ENCODE measurements around the gene BCAR3.
"Not testable (repeated sequence)": the region's sequence is repeated elsewhere in the genome, so short reads cannot be mapped to it uniquely, and the experiment has no call there.

Gene BCAR3

GRCh38 chr1:93661829-93662474, 19.7 kb downstream of the BCAR3 start:
- in situ Hi-C loops (cut with HindIII; ENCODE audit: low sequenced_read_pairs): loop anchor here (25.0 kb wide), 1 partner anchor 175 kb away; no protein-coding TSS in a partner anchor
- TF ChIP-seq CTCF (IDR thresholded peaks at IDR 0.05; ENCODE audit: low read depth, low read length, missing control alignments): no peak
- H3K4me3 ChIP-seq (ENCODE audit: low read depth, low read length): no peak overlapping the region
- DNase-seq (ENCODE audit: low read depth): peak; percentile 76

- not testable (repeated sequence) for DNase-seq (ENCODE audit: low read depth); H3K4me3 ChIP-seq (ENCODE audit: low read depth, low read length)
- in situ Hi-C loops (cut with HindIII; ENCODE audit: low sequenced_read_pairs): loop anchor here (25.0 kb wide), 1 partner anchor 176 kb away; no protein-coding TSS in a partner anchor
Observed at GRCh38 chr1:93661341-93661740, 20.3 kb downstream of the BCAR3 start.

- in situ Hi-C loops (cut with HindIII; ENCODE audit: low sequenced_read_pairs): loop anchor here (25.0 kb wide), 1 partner anchor 177 kb away; no protein-coding TSS in a partner anchor
- DNase-seq (ENCODE audit: low read depth): no peak
- TF ChIP-seq CTCF (IDR thresholded peaks at IDR 0.05; ENCODE audit: low read depth, low read length, missing control alignments): no peak
- no peak overlapping the region for H3K4me3 ChIP-seq (ENCODE audit: low read depth, low read length)
Observed at GRCh38 chr1:93659822-93660503, 21.7 kb downstream of the BCAR3 start.

GRCh38 chr1:93658188-93658587, 23.4 kb downstream of the BCAR3 start:
- no peak overlapping the region for H3K4me3 ChIP-seq (ENCODE audit: low read depth, low read length)
- DNase-seq (ENCODE audit: low read depth): no peak
- in situ Hi-C loops (cut with HindIII; ENCODE audit: low sequenced_read_pairs): loop anchor here (25.0 kb wide), 1 partner anchor 179 kb away; no protein-coding TSS in a partner anchor
- TF ChIP-seq CTCF (IDR thresholded peaks at IDR 0.05; ENCODE audit: low read depth, low read length, missing control alignments): no peak

- in situ Hi-C loops (cut with HindIII; ENCODE audit: low sequenced_read_pairs): loop anchor here (25.0 kb wide), 1 partner anchor 181 kb away; no protein-coding TSS in a partner anchor
- no peak for DNase-seq (ENCODE audit: low read depth)
- TF ChIP-seq CTCF (IDR thresholded peaks at IDR 0.05; ENCODE audit: low read depth, low read length, missing control alignments): no peak
- no peak overlapping the region for H3K4me3 ChIP-seq (ENCODE audit: low read depth, low read length)
Observed at GRCh38 chr1:93656491-93656890, 25.1 kb downstream of the BCAR3 start.

GRCh38 chr1:93653656-93654055, 28.0 kb downstream of the BCAR3 start:
- H3K4me3 ChIP-seq (ENCODE audit: low read depth, low read length): no peak overlapping the region
- no peak for DNase-seq (ENCODE audit: low read depth)
- TF ChIP-seq CTCF (IDR thresholded peaks at IDR 0.05; ENCODE audit: low read depth, low read length, missing control alignments): no peak
- in situ Hi-C loops (cut with HindIII; ENCODE audit: low sequenced_read_pairs): loop anchor here (25.0 kb wide), 1 partner anchor 184 kb away; no protein-coding TSS in a partner anchor
